HG03575 (cell line): ENCODE measurements around the gene CNDP1.
"Not testable (repeated sequence)": the region's sequence is repeated elsewhere in the genome, so short reads cannot be mapped to it uniquely, and the experiment has no call there.

Experiments used
- ATAC-seq: cut with Tn5 transposase; IDR thresholded peaks from one replicate; pipeline ENCODE4 v1.9.1; 2021; ENCODE audit not compliant: unreplicated experiment, insufficient number of reproducible peaks, low FRiP score; ENCODE audit errors: extremely low read depth

CNDP1 gene

GRCh38 chr18:74534150-74534969, at the start of gene CNDP1:
CNDP1 (plus strand) TSS chr18:74534500; CDS start chr18:74534668, 168 bp downstream.
- no peak for ATAC-seq

- ATAC-seq = no peak
Observed at GRCh38 chr18:74486119-74486849, 48.0 kb upstream of the CNDP1 start.

GRCh38 chr18:74488354-74488753, 45.9 kb upstream of the CNDP1 start:
- no peak for ATAC-seq

GRCh38 chr18:74488864-74489263, 45.4 kb upstream of the CNDP1 start:
- no peak for ATAC-seq

- no peak for ATAC-seq
Observed at GRCh38 chr18:74489676-74490075, 44.6 kb upstream of the CNDP1 start.

GRCh38 chr18:74492259-74492658, 42.0 kb upstream of the CNDP1 start:
- ATAC-seq = no peak

- ATAC-seq = no peak
Observed at GRCh38 chr18:74493689-74494088, 40.6 kb upstream of the CNDP1 start.

GRCh38 chr18:74494514-74494913, 39.8 kb upstream of the CNDP1 start:
- no peak for ATAC-seq

GRCh38 chr18:74495581-74496507, 38.5 kb upstream of the CNDP1 start, which contains the start of gene CNDP2:
CNDP2 (plus strand) TSS chr18:74496363; CDS start chr18:74499974, 3,611 bp downstream.
- ATAC-seq = peak; percentile 63

- no peak for ATAC-seq
Observed at GRCh38 chr18:74496508-74497323, 37.6 kb upstream of the CNDP1 start.

GRCh38 chr18:74497324-74497676, 37.0 kb upstream of the CNDP1 start:
- no peak for ATAC-seq

GRCh38 chr18:74497778-74498177, 36.5 kb upstream of the CNDP1 start:
- no peak for ATAC-seq

GRCh38 chr18:74498712-74499627, 35.3 kb upstream of the CNDP1 start:
- ATAC-seq = no peak

- no peak for ATAC-seq
Observed at GRCh38 chr18:74499633-74500032, 34.7 kb upstream of the CNDP1 start.

GRCh38 chr18:74500372-74500771, 33.9 kb upstream of the CNDP1 start:
- ATAC-seq = no peak

GRCh38 chr18:74500774-74501173, 33.5 kb upstream of the CNDP1 start:
- ATAC-seq = not testable (repeated sequence)

- no peak for ATAC-seq
Observed at GRCh38 chr18:74501386-74501785, 32.9 kb upstream of the CNDP1 start.
